Measurements from ENCODE around the gene OR4D10.
"Not testable (repeated sequence)": the region's sequence is repeated elsewhere in the genome, so short reads cannot be mapped to it uniquely, and the experiment has no call there.

OR4D10 gene

DNA sequence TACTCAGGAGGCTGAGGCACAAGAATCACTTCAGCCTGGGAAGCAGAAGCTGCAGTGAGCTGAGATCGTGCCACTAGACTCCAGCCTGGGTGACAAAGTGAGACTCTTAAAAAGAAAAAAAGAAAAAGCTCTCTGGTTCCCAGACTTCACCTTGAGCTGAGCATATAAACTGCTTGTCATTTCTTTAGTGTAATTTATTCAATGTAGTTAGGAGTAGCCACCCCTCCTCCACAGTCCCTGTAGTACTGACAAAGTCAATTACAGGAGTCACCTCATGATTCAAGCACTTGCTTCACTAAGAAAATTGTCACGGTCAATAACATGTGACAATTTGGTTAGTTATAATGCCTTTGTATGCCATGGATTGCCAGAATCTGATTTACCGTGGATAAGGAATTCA, 7.2 kb downstream of the OR4D10 start:
- no peak for TF ChIP-seq GATA1 (IDR thresholded peaks at IDR 0.05; ENCODE audit: low read depth, low read length)
- TF ChIP-seq POLR2A (IDR thresholded peaks at IDR 0.05; ENCODE audit: low read length): no peak
- DNase-seq: no peak

DNA sequence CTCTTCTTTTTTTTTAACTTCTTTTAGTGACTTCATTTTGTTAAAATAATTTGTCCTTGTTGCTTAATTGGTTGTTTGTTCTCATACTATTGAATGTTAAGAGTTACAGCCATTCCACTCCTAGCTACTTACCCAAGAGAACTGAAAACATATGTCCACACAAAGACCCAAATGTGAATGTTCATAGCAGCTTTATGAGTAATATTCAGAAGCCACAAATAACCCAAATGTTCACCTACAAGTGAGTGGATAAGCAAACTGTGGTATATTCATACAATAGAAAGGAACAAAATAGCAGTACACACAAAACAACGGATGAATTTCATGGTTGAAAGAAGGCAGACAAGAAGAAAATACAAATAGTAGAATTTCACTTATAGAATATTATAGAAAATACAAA, 28.8 kb downstream of the OR4D10 start:
- no peak for TF ChIP-seq GATA1 (IDR thresholded peaks at IDR 0.05; ENCODE audit: low read depth, low read length)
- no peak for TF ChIP-seq POLR2A (IDR thresholded peaks at IDR 0.05; ENCODE audit: low read length)
- DNase-seq: no peak

DNA sequence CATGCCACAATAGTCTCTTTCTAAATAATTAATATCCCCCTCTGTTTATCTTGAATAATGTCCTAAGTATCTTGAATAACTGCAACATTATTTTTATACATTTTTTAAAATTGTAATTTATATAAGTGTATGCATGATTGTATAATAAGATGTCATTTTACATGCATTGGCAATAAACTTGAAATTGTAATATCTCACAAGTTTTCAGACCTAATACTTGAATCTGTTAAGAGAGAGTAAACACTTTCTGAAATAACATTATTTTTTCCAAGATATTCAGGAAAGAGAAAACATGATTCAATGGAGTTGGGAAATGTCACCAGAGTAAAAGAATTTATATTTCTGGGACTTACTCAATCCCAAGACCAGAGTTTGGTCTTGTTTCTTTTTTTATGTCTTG, 30.2 kb downstream of the OR4D10 start, which contains the start of gene OR4D11:
Gene OR4D11, plus strand, starts transcription at position 301 of the 400 bp plus-strand sequence. Its CDS starts 0 bp downstream, at position 301.
- no peak for TF ChIP-seq GATA1 (IDR thresholded peaks at IDR 0.05; ENCODE audit: low read depth, low read length)
- no peak for TF ChIP-seq POLR2A (IDR thresholded peaks at IDR 0.05; ENCODE audit: low read length)
- no peak for DNase-seq

DNA sequence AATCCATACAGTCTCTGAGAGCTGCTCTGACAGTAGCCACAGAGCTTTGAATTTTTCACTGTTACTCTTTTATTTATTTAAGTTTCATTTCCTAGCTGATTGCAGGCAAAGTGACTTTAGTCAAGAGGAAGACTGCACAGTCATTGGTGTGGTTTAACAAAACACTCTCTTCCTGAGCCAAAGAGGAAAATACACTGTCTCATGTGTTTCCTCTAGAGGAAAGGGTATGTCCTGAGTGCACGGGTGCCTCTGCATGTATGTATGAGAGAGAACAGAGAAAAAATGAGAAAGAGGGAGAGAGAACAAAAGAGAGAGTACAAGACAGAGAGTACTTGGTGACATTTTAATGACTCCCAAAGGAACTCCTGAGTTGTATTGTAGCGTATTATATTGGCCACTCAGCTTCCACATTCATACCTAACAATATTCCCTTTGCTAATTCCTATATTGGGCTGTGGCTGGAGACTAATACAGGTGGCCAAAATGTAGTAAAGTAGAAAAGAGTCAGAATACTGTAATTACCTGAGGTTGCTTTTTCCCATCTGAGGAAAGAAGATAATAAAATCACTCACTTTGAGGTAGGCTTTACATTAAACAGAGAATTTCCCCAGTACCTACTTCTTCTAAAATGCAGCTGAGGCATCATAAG, 38.0 kb downstream of the OR4D10 start, which contains the start of gene OR4D9:
Gene OR4D9, plus strand, starts transcription at position 599 of the 649 bp plus-strand sequence. CDS start 3,374 bp downstream, outside the sequence.
- TF ChIP-seq POLR2A (IDR thresholded peaks at IDR 0.05; ENCODE audit: low read length): no peak
- no peak for TF ChIP-seq GATA1 (IDR thresholded peaks at IDR 0.05; ENCODE audit: low read depth, low read length)
- no peak for DNase-seq

DNA sequence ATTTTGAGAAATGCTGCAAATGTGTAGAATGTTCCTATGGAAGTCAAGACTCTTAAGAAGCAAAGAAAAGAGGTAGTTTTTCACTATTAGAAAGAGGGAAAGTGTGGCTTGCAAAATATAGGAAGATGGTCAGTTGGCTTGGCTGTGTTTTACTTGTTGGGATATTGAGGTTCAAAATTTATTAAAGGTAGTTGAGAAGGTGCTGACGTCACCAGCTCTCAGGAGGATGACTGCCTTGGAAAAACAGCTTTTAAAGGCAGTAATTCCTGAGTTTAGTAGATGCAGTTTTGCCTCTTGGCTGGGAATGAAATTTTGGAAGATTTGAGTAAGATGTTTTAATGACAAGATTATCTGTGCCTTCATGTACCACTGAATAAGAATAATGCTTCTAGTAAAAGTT, 38.6 kb downstream of the OR4D10 start:
- TF ChIP-seq GATA1 (IDR thresholded peaks at IDR 0.05; ENCODE audit: low read depth, low read length) (no peak), POLR2A (IDR thresholded peaks at IDR 0.05; ENCODE audit: low read length) (no peak)
- no peak for DNase-seq

DNA sequence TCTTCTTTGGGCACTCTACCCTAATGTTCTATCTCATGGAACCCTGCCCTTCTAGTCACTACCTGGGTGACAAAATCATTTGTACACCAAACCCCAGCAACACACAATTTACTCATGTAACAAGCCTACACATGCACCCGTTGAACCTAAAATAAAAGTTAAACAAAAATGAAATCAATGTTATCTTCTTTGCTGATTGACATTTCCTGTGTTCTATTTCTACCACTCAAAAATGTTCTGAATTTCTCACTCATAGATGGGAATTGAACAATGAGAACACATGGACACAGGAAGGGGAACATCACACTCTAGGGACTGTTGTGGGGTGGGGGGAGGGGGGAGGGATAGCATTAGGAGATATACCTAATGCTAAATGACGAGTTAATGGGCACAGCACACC, 47.0 kb downstream of the OR4D10 start:
- DNase-seq: not testable (repeated sequence)

DNA sequence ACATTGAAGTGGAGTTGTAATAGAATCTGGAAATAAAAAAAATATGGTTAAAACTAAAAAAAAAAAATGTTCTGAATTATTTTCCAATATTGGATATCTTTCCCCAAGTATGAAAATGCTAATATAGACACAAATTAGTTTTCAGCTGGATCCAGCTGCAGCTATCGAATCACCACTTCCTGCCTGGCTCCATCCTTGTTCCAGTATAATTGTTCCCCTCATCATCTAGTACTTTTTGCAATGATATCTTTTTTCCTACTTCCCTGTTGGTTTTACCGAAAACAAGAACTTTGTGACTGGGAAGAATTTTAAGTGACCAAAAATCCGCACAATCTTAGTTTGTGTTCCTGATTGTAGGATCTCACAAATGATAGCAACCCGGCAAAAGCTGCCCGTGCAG, 47.6 kb downstream of the OR4D10 start:
- no peak for DNase-seq
- TF ChIP-seq GATA1 (IDR thresholded peaks at IDR 0.05; ENCODE audit: low read depth, low read length): no peak
- no peak for TF ChIP-seq POLR2A (IDR thresholded peaks at IDR 0.05; ENCODE audit: low read length)

DNA sequence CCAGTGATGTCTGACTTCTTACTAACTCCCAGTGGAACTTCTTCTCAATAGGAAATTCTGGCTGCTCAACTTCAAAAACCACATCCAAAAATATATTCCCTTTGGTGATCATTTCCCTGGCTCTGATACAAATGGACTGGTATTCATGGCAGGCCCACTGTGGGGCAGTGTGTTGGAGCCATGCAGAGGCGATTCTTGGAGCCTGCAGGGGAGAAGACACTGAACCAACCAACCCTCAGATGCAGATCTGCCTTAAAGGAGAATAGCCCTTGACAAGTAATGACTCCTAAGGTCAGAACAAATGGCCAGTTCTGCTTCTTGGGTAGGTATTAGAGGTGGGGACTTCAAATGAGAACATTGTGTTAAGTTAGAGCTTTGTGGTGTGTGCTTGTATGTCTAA, 50.4 kb downstream of the OR4D10 start:
- no peak for DNase-seq
- TF ChIP-seq GATA1 (IDR thresholded peaks at IDR 0.05; ENCODE audit: low read depth, low read length) (no peak), POLR2A (IDR thresholded peaks at IDR 0.05; ENCODE audit: low read length) (no peak)

DNA sequence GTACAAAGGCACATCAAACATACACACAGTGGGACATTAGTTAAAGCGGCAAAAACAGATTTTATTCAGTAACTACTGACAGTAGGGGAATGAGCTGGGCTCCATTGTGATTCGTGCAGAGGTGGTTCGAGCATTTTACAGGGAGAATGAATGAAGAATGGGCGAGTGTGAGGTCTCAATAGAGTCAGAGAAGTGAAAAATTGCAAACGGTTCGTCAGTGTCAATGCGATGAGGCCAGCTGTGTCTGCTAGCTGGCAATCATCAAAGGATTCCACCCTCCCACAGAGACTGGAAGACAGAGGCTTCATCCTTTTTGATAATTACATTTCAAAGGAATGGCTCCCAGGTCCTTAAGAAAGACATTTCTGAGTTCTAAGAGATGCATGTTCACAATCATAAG, 55.6 kb downstream of the OR4D10 start:
- TF ChIP-seq GATA1 (IDR thresholded peaks at IDR 0.05; ENCODE audit: low read depth, low read length) (no peak), POLR2A (IDR thresholded peaks at IDR 0.05; ENCODE audit: low read length) (no peak)
- no peak for DNase-seq

Data from erythroblast (primary cell).